ENCODE results near the gene PDK2. TPM values are rescaled to one million over a fixed set of nuclear protein-coding genes. Genes with fewer than 3 reads are reported as not detected.

Gene PDK2
- total and polyA plus RNA-seq, 2 experiments from 2014 or later: 12.0 to 15.9 TPM

DNA sequence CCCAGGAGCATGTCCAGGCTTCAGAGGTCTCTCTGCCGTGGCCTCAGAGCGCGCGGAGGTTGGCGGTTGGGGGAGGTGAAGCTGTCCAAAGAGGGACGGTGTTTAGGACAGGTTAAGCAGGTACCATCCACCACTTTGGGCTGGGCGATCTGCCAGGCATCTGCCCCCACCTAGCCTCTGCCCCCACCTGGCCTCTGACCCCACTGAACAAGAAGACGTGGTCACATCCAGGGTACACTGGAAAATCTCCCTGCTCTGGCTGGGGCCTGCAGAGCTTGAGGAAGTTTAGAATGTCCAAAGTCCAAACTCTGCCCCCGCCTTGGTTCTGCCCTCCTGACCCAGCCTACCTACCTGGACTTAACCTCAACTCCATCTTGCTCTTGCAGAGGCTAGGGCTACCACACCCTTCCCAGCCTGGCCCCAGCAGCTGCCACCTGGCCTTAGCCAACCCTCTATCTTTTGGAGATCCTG, 37.6 kb upstream of the PDK2 start (continued):
- TF ChIP-seq, protein P1, sequence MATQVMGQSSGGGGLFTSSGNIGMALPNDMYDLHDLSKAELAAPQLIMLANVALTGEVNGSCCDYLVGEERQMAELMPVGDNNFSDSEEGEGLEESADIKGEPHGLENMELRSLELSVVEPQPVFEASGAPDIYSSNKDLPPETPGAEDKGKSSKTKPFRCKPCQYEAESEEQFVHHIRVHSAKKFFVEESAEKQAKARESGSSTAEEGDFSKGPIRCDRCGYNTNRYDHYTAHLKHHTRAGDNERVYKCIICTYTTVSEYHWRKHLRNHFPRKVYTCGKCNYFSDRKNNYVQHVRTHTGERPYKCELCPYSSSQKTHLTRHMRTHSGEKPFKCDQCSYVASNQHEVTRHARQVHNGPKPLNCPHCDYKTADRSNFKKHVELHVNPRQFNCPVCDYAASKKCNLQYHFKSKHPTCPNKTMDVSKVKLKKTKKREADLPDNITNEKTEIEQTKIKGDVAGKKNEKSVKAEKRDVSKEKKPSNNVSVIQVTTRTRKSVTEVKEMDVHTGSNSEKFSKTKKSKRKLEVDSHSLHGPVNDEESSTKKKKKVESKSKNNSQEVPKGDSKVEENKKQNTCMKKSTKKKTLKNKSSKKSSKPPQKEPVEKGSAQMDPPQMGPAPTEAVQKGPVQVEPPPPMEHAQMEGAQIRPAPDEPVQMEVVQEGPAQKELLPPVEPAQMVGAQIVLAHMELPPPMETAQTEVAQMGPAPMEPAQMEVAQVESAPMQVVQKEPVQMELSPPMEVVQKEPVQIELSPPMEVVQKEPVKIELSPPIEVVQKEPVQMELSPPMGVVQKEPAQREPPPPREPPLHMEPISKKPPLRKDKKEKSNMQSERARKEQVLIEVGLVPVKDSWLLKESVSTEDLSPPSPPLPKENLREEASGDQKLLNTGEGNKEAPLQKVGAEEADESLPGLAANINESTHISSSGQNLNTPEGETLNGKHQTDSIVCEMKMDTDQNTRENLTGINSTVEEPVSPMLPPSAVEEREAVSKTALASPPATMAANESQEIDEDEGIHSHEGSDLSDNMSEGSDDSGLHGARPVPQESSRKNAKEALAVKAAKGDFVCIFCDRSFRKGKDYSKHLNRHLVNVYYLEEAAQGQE (IDR thresholded peaks at IDR 0.05; ENCODE audit: unreplicated experiment): no peak
- no peak for TF ChIP-seq JUNB (IDR thresholded peaks at IDR 0.05; ENCODE audit: unreplicated experiment)
- no peak for TF ChIP-seq POLR2AphosphoS5 (IDR thresholded peaks at IDR 0.05; ENCODE audit: low read depth)
- TF ChIP-seq ZNF114 (CRISPR knock-in tag; IDR thresholded peaks at IDR 0.05): no peak
- no peak for TF ChIP-seq ZNF331 (CRISPR knock-in tag; IDR thresholded peaks at IDR 0.05; ENCODE audit: low read depth)

DNA sequence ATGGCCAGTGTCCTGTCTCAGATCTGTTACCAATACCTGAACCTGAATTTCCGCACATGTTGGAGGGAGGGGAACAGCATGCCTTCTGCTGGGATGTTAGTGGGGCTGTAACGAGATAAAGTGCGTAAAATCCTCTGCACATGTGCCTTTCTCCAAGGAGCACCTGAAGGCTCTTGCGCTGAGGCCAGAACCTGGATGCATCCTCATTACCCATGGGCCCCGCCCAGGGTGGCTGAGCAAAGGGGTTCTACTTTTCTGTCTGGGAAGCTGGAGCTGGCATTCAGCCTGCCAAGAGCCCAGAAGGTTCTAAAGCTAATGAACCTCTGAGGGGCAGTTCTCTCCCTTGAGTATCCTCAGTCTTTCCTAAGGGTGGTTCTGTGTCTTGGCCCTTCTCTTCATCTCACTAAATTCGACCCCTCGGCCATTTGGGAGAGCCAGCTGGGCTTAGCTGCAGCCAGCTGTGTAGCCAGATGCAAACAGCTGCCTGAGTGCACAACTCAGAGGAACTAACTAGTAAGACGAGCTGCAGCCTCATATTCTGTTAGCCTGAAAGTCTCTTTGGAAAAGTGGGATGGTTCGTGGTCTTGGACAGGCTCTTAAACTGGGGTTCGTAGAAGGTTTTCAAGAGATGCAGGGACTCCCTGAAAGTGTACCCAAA, 36.7 kb upstream of the PDK2 start:
- peaks cover 18% of the 10 kb centered on the region for H3F3A ChIP-seq (replicated peaks; ENCODE audit: low read depth)
- Mint-ChIP-seq H3K9me3 (no peaks in the 10 kb centered on the region), H3K36me3 (ENCODE audit: low read depth) (peaks cover 4% of the 10 kb centered on the region; the same call in 1 of the 3 replicates), H3K27ac (no peak overlapping the region), H3K4me1 (peaks cover 26% of the 10 kb centered on the region), H3K27me3 (ENCODE audit: insufficient read depth, low read depth, poor library complexity) (peaks cover 43% of the 10 kb centered on the region), H3K4me3 (peak overlapping the region; percentile 34; the same call in 2 of the 3 replicates)
- DNase-seq (ENCODE audit: low spot score) (no peak), ATAC-seq (no peak)
- no peak overlapping the region for H2AFZ ChIP-seq
- H3K27me3 ChIP-seq (ENCODE audit: insufficient read depth): peaks cover 19% of the 10 kb centered on the region
- H3K4me2 ChIP-seq: no peak overlapping the region
- H3K36me3 ChIP-seq (ENCODE audit: insufficient read depth): no peaks in the 10 kb centered on the region
- no peaks in the 10 kb centered on the region for H3K79me2 ChIP-seq (replicated peaks; ENCODE audit: insufficient read depth)
- H3K9me2 ChIP-seq (ENCODE audit: insufficient read depth): no peaks in the 10 kb centered on the region
- H3K4me3 ChIP-seq: no peak overlapping the region
- peaks cover 11% of the 10 kb centered on the region; the same call in 1 of the 2 replicates for H3K4me1 ChIP-seq (ENCODE audit: insufficient read depth)
- no peak overlapping the region for H3K27ac ChIP-seq (ENCODE audit: low read depth)
- no peaks in the 10 kb centered on the region for H4K20me1 ChIP-seq (replicated peaks; ENCODE audit: insufficient read depth)
- TF ChIP-seq, protein P2, sequence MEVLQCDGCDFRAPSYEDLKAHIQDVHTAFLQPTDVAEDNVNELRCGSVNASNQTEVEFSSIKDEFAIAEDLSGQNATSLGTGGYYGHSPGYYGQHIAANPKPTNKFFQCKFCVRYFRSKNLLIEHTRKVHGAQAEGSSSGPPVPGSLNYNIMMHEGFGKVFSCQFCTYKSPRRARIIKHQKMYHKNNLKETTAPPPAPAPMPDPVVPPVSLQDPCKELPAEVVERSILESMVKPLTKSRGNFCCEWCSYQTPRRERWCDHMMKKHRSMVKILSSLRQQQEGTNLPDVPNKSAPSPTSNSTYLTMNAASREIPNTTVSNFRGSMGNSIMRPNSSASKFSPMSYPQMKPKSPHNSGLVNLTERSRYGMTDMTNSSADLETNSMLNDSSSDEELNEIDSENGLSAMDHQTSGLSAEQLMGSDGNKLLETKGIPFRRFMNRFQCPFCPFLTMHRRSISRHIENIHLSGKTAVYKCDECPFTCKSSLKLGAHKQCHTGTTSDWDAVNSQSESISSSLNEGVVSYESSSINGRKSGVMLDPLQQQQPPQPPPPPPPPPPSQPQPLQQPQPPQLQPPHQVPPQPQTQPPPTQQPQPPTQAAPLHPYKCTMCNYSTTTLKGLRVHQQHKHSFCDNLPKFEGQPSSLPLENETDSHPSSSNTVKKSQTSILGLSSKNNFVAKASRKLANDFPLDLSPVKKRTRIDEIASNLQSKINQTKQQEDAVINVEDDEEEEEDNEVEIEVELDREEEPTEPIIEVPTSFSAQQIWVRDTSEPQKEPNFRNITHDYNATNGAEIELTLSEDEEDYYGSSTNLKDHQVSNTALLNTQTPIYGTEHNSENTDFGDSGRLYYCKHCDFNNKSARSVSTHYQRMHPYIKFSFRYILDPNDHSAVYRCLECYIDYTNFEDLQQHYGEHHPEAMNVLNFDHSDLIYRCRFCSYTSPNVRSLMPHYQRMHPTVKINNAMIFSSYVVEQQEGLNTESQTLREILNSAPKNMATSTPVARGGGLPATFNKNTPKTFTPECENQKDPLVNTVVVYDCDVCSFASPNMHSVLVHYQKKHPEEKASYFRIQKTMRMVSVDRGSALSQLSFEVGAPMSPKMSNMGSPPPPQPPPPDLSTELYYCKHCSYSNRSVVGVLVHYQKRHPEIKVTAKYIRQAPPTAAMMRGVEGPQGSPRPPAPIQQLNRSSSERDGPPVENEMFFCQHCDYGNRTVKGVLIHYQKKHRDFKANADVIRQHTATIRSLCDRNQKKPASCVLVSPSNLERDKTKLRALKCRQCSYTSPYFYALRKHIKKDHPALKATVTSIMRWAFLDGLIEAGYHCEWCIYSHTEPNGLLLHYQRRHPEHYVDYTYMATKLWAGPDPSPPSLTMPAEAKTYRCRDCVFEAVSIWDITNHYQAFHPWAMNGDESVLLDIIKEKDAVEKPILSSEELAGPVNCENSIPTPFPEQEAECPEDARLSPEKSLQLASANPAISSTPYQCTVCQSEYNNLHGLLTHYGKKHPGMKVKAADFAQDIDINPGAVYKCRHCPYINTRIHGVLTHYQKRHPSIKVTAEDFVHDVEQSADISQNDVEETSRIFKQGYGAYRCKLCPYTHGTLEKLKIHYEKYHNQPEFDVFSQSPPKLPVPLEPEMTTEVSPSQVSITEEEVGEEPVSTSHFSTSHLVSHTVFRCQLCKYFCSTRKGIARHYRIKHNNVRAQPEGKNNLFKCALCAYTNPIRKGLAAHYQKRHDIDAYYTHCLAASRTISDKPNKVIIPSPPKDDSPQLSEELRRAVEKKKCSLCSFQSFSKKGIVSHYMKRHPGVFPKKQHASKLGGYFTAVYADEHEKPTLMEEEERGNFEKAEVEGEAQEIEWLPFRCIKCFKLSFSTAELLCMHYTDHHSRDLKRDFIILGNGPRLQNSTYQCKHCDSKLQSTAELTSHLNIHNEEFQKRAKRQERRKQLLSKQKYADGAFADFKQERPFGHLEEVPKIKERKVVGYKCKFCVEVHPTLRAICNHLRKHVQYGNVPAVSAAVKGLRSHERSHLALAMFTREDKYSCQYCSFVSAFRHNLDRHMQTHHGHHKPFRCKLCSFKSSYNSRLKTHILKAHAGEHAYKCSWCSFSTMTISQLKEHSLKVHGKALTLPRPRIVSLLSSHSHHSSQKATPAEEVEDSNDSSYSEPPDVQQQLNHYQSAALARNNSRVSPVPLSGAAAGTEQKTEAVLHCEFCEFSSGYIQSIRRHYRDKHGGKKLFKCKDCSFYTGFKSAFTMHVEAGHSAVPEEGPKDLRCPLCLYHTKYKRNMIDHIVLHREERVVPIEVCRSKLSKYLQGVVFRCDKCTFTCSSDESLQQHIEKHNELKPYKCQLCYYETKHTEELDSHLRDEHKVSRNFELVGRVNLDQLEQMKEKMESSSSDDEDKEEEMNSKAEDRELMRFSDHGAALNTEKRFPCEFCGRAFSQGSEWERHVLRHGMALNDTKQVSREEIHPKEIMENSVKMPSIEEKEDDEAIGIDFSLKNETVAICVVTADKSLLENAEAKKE (CRISPR knock-in tag; IDR thresholded peaks at IDR 0.05): no peak
- TF ChIP-seq, protein P1 (IDR thresholded peaks at IDR 0.05; ENCODE audit: unreplicated experiment): no peak
- TF ChIP-seq CREB1 (CRISPR knock-in tag; IDR thresholded peaks at IDR 0.05; ENCODE audit: low read depth) (no peak), EZH2 (IDR thresholded peaks at IDR 0.05; ENCODE audit: low read depth, unreplicated experiment) (no peak)
